GM23248 (cell line): Measurements from ENCODE around the gene DYRK1B.

Experiments
- EZH2 ChIP-seq: fragments of 200-600 bp; sonication (generic); IDR thresholded peaks from 2 replicates; pipeline ENCODE4 v1.6.1; 2018; ENCODE audit warnings: antibody characterized with exemption, mild to moderate bottlenecking; ENCODE audit not compliant: insufficient read depth, poor library complexity, severe bottlenecking
- EZH2phosphoT487 ChIP-seq: fragments of 200-600 bp; sonication (generic); IDR thresholded peaks from 2 replicates; pipeline ENCODE4 v1.6.1; 2018; ENCODE audit warnings: antibody characterized with exemption, moderate library complexity, mild to moderate bottlenecking, low read depth; ENCODE audit not compliant: insufficient read depth

DNA sequence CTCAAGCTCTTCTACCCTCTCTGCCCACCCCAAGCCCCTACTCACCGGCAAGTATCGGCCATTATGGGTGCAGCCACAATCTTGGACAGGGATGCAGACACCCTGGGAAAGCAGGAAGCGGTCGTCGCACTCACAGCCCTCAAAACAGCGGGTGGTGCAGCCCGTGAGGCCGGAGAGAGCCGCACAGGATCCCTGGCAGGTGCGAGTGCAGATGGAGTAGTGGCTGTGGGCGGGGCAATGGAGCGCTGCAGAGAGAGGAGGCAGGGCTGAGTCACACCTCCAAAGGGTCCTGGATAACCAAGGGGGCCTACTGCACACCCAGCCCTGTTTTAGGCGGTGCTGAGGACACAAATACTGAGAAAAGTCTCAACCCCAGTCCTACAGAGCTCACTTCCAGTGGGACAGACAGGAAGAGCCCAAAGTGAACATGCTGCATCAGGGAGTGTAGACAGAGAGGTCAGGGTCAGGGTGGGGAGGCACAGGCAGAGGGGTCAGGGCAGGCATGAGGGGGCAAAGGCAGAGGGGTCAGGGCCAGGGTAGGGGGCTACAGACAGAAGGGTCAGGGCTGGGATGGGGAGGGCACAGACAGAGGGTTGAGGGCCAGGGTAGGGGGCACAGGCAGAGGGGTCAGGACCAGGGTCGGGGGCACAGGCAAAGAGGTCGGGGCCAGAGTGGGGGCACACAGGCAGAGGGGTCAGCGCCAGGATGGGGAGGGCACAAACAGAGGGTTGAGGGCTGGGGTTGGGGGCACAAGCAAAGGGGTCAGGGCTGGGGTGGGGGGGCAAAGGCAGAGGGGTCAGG is 36.4 kb upstream of the DYRK1B start:
- TF ChIP-seq EZH2 = no peak
- TF ChIP-seq EZH2phosphoT487 = no peak
